Measurements from ENCODE around the gene VTI1A. TPM values are rescaled to one million over a fixed set of nuclear protein-coding genes. Genes with fewer than 3 reads are reported as not detected.

VTI1A gene
- total RNA-seq, 2 donors from 2014 or later = 53.3 to 57.5 TPM

DNA sequence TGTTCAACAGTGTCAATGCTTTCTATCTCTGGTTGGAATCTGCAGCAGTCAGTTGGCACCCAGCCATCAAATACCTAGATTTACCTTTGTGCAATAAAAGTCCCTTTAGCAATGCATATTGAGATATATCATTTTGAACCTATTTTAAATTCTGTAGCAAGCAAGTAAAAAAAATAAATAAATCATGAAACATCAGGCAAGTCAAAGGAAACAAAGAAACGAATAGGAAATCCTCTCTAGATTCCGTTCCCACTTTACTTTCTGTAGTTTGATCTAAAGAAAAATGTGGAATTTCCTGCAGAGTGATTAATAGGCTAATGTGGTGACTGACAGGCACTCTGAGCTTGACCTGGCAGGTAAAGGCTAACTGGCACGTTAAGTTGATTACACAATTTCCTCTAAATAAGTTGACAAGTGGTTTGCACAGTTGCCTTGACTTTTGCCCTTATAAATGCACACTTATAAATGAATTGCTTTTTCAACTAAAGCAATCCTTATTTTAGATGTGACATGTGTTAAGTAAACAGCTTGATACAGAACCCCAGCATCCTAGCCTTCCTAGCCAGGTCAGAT is 294.9 kb downstream of the VTI1A start:
- H3K27ac ChIP-seq = no peak overlapping the region
- H3K9me3 ChIP-seq = no peaks in the 10 kb centered on the region

GRCh38 chr10:112744181-112745096 is 297.4 kb downstream of the VTI1A start:
- intact Hi-C loops (cut with DNase I) = no loop called here
- H3K27ac ChIP-seq = no peak overlapping the region
- H3K36me3 ChIP-seq = no peaks in the 10 kb centered on the region
- H3K4me1 ChIP-seq (replicated peaks) = no peaks in the 10 kb centered on the region
- H3K27me3 ChIP-seq (replicated peaks; ENCODE audit: insufficient read depth) = no peaks in the 10 kb centered on the region
- H3K9me3 ChIP-seq = no peaks in the 10 kb centered on the region
- WGBS = 72% methylated on average over 12 of the region's 12 CpGs
- TF ChIP-seq POLR2A (IDR thresholded peaks at IDR 0.05) = no peak
- no peak for TF ChIP-seq CTCF (IDR thresholded peaks at IDR 0.05)
- TF ChIP-seq POLR2AphosphoS5 (IDR thresholded peaks at IDR 0.05) = no peak
- no peak for DNase-seq (ENCODE audit: low spot score)
- H3K4me3 ChIP-seq = no peak overlapping the region

More for the DNA sequence above, 294.9 kb downstream of the VTI1A start:
- H3K4me3 ChIP-seq = no peak overlapping the region
- H3K27me3 ChIP-seq (replicated peaks; ENCODE audit: insufficient read depth) = no peaks in the 10 kb centered on the region
- peak; percentile 24 for DNase-seq (ENCODE audit: low spot score)
- WGBS = 39% methylated on average over 3 of the region's 3 CpGs
- H3K4me1 ChIP-seq (replicated peaks) = peaks cover 4% of the 10 kb centered on the region
- no peak for TF ChIP-seq POLR2AphosphoS5 (IDR thresholded peaks at IDR 0.05)
- no peaks in the 10 kb centered on the region for H3K36me3 ChIP-seq
- intact Hi-C loops (cut with DNase I) = no loop called here

DNA sequence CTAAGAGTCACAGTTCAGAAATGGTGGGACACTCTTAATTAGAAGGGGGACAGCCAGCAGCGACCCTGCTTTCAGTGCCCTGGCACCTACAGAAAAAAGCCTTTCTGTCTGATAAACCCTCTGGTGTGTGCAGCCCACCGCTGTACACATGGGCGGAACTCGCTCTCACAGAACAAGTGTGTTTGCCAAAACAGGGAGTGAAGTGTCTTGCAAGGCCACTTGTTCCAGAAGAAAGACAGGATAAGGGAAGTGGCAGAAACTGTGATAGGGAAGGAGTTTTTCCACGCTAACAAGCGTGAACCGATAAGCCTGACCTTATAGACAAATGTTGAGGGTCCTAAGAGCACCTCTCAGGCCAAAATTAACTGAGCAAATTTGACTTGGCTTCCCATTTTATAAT is 299.3 kb downstream of the VTI1A start:
- no peaks in the 10 kb centered on the region for H3K9me3 ChIP-seq
- intact Hi-C loops (cut with DNase I) = no loop called here
- H3K36me3 ChIP-seq = no peaks in the 10 kb centered on the region
- 98% methylated on average over 7 of the region's 7 CpGs for WGBS
- no peak for TF ChIP-seq CTCF (IDR thresholded peaks at IDR 0.05)
- no peaks in the 10 kb centered on the region for H3K4me1 ChIP-seq (replicated peaks)
- H3K4me3 ChIP-seq = no peak overlapping the region
- no peak for DNase-seq (ENCODE audit: low spot score)
- H3K27ac ChIP-seq = no peak overlapping the region
- H3K27me3 ChIP-seq (replicated peaks; ENCODE audit: insufficient read depth) = no peaks in the 10 kb centered on the region

DNA sequence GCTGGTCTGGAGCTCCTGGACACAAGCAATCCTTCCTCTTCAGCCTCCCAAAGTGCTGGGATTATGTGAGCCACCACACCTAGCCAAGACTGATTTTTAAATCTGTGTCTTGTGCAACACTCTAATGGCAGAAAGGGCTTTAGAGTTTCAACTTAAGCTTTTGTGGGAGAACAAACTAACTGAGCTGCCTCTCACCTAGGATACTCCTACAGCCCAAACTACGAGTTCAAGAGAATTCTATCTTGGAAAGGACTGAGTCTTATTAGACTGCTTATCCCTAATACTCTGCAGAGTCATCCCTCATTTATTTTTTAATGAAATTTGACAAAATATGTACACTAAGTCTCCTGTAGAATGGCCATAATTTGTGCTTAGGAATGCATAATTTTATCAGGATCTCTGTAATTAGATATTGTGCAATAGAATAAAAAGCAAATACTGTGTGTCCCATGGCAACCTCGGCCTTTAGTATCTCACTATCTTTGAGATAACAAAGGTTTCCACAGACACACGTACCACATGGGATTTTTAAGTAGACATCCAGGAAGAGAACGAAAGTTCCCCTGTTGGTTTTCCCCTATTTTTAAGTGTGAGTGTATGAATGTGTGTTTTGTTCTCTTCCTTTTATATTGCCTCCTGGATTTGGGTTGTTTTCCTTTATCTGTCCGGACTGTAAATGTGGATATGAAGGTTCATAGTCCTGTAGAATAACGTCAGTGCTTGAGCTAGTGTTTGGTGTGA is 303.6 kb downstream of the VTI1A start:
- intact Hi-C loops (cut with DNase I) = no loop called here
- 85% methylated on average over 6 of the region's 6 CpGs for WGBS
- TF ChIP-seq POLR2A (IDR thresholded peaks at IDR 0.05) (no peak), CTCF (IDR thresholded peaks at IDR 0.05) (no peak), POLR2AphosphoS5 (IDR thresholded peaks at IDR 0.05) (no peak)

GRCh38 chr10:112751651-112752050 is 304.6 kb downstream of the VTI1A start:
- WGBS = 92% methylated on average over 3 of the region's 3 CpGs
- Histone ChIP-seq H3K27ac (no peak overlapping the region), H3K36me3 (no peaks in the 10 kb centered on the region), H3K9me3 (no peaks in the 10 kb centered on the region), H3K4me1 (replicated peaks) (peaks cover 3% of the 10 kb centered on the region), H3K27me3 (replicated peaks; ENCODE audit: insufficient read depth) (no peaks in the 10 kb centered on the region), H3K4me3 (no peak overlapping the region)
- intact Hi-C loops (cut with DNase I) = no loop called here
- DNase-seq (ENCODE audit: low spot score) = no peak
- no peak for TF ChIP-seq POLR2A (IDR thresholded peaks at IDR 0.05)
- TF ChIP-seq CTCF (IDR thresholded peaks at IDR 0.05) = no peak
- no peak for TF ChIP-seq POLR2AphosphoS5 (IDR thresholded peaks at IDR 0.05)

More for the DNA sequence above, 303.6 kb downstream of the VTI1A start:
- Histone ChIP-seq H3K27ac (no peak overlapping the region), H3K27me3 (replicated peaks; ENCODE audit: insufficient read depth) (no peaks in the 10 kb centered on the region), H3K4me1 (replicated peaks) (peaks cover 3% of the 10 kb centered on the region), H3K4me3 (no peak overlapping the region), H3K36me3 (no peaks in the 10 kb centered on the region), H3K9me3 (no peaks in the 10 kb centered on the region)
- no peak for DNase-seq (ENCODE audit: low spot score)
